ENCODE results near the gene ANO6. TPM values are rescaled to one million over a fixed set of nuclear protein-coding genes. Genes with fewer than 3 reads are reported as not detected.

ANO6 gene
- total RNA-seq, 5 donors from 2014 or later (not counting 1 experiment from before 2014, with no cell fraction given): 17.9 to 22.5 (median 20.3) TPM

GRCh38 chr12:45356822-45357538 lies 141.1 kb downstream of the ANO6 start:
- H3K9me3 ChIP-seq: peaks cover 2% of the 10 kb centered on the region
- no peak overlapping the region for H3K27ac ChIP-seq (ENCODE audit: low read length)
- no peak for DNase-seq
- Mint-ChIP-seq H3K9me3 (peaks cover 3 to 17% (median 6%) of the 10 kb centered on the region in 3 donors), H3K27ac (no peak overlapping the region), H3K4me1 (peaks cover 9 to 14% (median 11%) of the 10 kb centered on the region in 3 donors), H3K36me3 (peaks cover 76% of the 10 kb centered on the region), H3K27me3 (no peaks in the 10 kb centered on the region), H3K4me3 (no peak overlapping the region)
- ChIA-PET CTCF (no interaction called here), POLR2A (no interaction called here)
- H3K4me1 ChIP-seq (ENCODE audit: control insufficient read depth in 1 of 2, extremely low read depth in 1 of 2, insufficient read depth in 2 of 2, low read length in 2 of 2): no peaks in the 10 kb centered on the region
- H3K4me3 ChIP-seq (ENCODE audit: control insufficient read depth in 1 of 2, extremely low read depth in 1 of 2, low read length in 1 of 2): no peak overlapping the region
- ATAC-seq (replicated peaks in 1 of 4): no peak
- H3K36me3 ChIP-seq (ENCODE audit: control insufficient read depth in 2 of 2, extremely low read depth in 1 of 2, insufficient read depth in 1 of 2, low read length in 1 of 2): peaks cover 0 to 21% of the 10 kb centered on the region in 2 donors
- no CpG with 5 or more reads among the region's 4 CpGs for WGBS (ENCODE audit: insufficient coverage)
- H3K27me3 ChIP-seq (replicated peaks in 1 of 2; ENCODE audit: control insufficient read depth in 2 of 2, extremely low read depth in 1 of 2, insufficient read depth in 2 of 2, low read length in 1 of 2): no peaks in the 10 kb centered on the region

GRCh38 chr12:45357539-45358417 lies 141.9 kb downstream of the ANO6 start:
- ChIA-PET POLR2A (no interaction called here), CTCF (interaction anchor here in 1 of 2 donors (0.7 kb wide), 1 partner anchor 1647 kb away, joined by 3 read pairs; no protein-coding TSS in a partner anchor)
- no peak overlapping the region for H3K27ac Mint-ChIP-seq
- H3K9me3 Mint-ChIP-seq: peaks cover 3 to 24% (median 10%) of the 10 kb centered on the region in 3 donors
- Histone ChIP-seq H3K36me3 (ENCODE audit: control insufficient read depth in 2 of 2, extremely low read depth in 1 of 2, insufficient read depth in 1 of 2, low read length in 1 of 2) (peaks cover 0 to 21% of the 10 kb centered on the region in 2 donors), H3K27ac (ENCODE audit: low read length) (no peak overlapping the region), H3K4me3 (ENCODE audit: control insufficient read depth in 1 of 2, extremely low read depth in 1 of 2, low read length in 1 of 2) (no peak overlapping the region), H3K9me3 (peaks cover 5% of the 10 kb centered on the region), H3K27me3 (replicated peaks in 1 of 2; ENCODE audit: control insufficient read depth in 2 of 2, extremely low read depth in 1 of 2, insufficient read depth in 2 of 2, low read length in 1 of 2) (no peaks in the 10 kb centered on the region), H3K4me1 (ENCODE audit: control insufficient read depth in 1 of 2, extremely low read depth in 1 of 2, insufficient read depth in 2 of 2, low read length in 2 of 2) (no peaks in the 10 kb centered on the region)
- 100% methylated on average over 3 of the region's 4 CpGs for WGBS (ENCODE audit: insufficient coverage)
- peaks cover 9 to 13% (median 11%) of the 10 kb centered on the region in 3 donors for H3K4me1 Mint-ChIP-seq
- H3K36me3 Mint-ChIP-seq: peaks cover 79% of the 10 kb centered on the region
- no peak for DNase-seq
- H3K4me3 Mint-ChIP-seq: no peak overlapping the region
- ATAC-seq (replicated peaks in 1 of 4): no peak
- H3K27me3 Mint-ChIP-seq: no peaks in the 10 kb centered on the region

DNA sequence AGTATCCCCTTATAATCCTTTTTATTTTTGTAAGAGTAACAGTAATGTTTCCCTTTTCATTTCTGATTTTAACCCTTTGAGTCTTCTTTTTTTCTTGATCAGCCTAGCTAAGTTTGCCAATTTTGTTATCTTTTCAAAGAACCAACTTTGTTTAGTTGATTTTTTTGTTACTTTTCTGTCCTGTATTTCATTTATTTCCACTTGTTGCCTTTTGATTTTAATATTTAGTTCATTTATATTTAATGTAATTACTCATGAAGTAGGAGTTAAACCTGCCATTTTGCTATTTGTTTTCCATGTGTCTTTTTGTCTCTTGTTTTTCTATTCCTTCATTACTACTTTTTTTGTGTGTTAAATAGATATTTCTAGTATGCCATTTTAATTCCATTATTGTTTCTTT lies 146.4 kb downstream of the ANO6 start:
- Histone ChIP-seq H3K36me3 (ENCODE audit: control insufficient read depth in 2 of 2, extremely low read depth in 1 of 2, insufficient read depth in 1 of 2, low read length in 1 of 2) (peaks cover 0 to 12% of the 10 kb centered on the region in 2 donors), H3K4me3 (ENCODE audit: control insufficient read depth in 1 of 2, extremely low read depth in 1 of 2, low read length in 1 of 2) (no peak overlapping the region), H3K27me3 (replicated peaks in 1 of 2; ENCODE audit: control insufficient read depth in 2 of 2, extremely low read depth in 1 of 2, insufficient read depth in 2 of 2, low read length in 1 of 2) (no peaks in the 10 kb centered on the region), H3K9me3 (peaks cover 12% of the 10 kb centered on the region), H3K27ac (ENCODE audit: low read length) (no peak overlapping the region), H3K4me1 (ENCODE audit: control insufficient read depth in 1 of 2, extremely low read depth in 1 of 2, insufficient read depth in 2 of 2, low read length in 2 of 2) (no peaks in the 10 kb centered on the region)
- no peak for ATAC-seq (replicated peaks in 1 of 4)
- no peaks in the 10 kb centered on the region for H3K4me1 Mint-ChIP-seq
- H3K4me3 Mint-ChIP-seq: no peak overlapping the region
- ChIA-PET CTCF (no interaction called here), POLR2A (no interaction called here)
- no peak overlapping the region for H3K27ac Mint-ChIP-seq
- H3K36me3 Mint-ChIP-seq: peaks cover 78% of the 10 kb centered on the region
- DNase-seq: no peak
- no peaks in the 10 kb centered on the region for H3K27me3 Mint-ChIP-seq
- H3K9me3 Mint-ChIP-seq: peaks cover 8 to 42% (median 21%) of the 10 kb centered on the region in 3 donors

DNA sequence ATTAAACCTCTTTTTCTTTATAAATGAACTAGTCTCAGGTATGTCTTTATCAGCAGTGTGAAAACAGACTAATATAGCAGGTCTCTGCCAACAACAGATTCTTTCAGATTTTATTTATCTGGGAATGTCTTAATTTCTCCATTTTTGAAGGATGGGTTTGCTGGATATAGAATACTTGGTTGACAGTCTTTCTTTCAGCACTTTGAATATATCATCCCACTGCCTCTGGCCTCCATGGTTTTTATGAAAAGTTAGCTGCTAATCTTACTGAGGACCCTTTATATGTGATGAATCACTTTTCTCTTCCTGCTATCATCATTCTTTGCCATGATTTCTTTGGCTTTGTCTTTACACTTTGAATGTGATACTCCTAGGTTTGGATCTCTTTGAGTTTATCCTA lies 148.0 kb downstream of the ANO6 start:
- ChIA-PET CTCF (no interaction called here), POLR2A (no interaction called here)
- H3K27ac ChIP-seq (ENCODE audit: low read length): no peak overlapping the region
- H3K27me3 Mint-ChIP-seq: no peaks in the 10 kb centered on the region
- DNase-seq (no peak), ATAC-seq (replicated peaks in 1 of 4) (no peak)
- H3K4me3 ChIP-seq (ENCODE audit: control insufficient read depth in 1 of 2, extremely low read depth in 1 of 2, low read length in 1 of 2): no peak overlapping the region
- H3K9me3 ChIP-seq: peaks cover 12% of the 10 kb centered on the region
- no peak overlapping the region for H3K27ac Mint-ChIP-seq
- peaks cover 8 to 42% (median 21%) of the 10 kb centered on the region in 3 donors for H3K9me3 Mint-ChIP-seq
- H3K27me3 ChIP-seq (replicated peaks in 1 of 2; ENCODE audit: control insufficient read depth in 2 of 2, extremely low read depth in 1 of 2, insufficient read depth in 2 of 2, low read length in 1 of 2): no peaks in the 10 kb centered on the region
- H3K4me1 Mint-ChIP-seq: no peaks in the 10 kb centered on the region
- peaks cover 0 to 14% of the 10 kb centered on the region in 2 donors for H3K36me3 ChIP-seq (ENCODE audit: control insufficient read depth in 2 of 2, extremely low read depth in 1 of 2, insufficient read depth in 1 of 2, low read length in 1 of 2)
- H3K36me3 Mint-ChIP-seq: peaks cover 83% of the 10 kb centered on the region
- no peaks in the 10 kb centered on the region for H3K4me1 ChIP-seq (ENCODE audit: control insufficient read depth in 1 of 2, extremely low read depth in 1 of 2, insufficient read depth in 2 of 2, low read length in 2 of 2)
- H3K4me3 Mint-ChIP-seq: no peak overlapping the region

- ATAC-seq (replicated peaks in 1 of 4) (no peak), DNase-seq (no peak)
- Histone ChIP-seq H3K27me3 (replicated peaks in 1 of 2; ENCODE audit: control insufficient read depth in 2 of 2, extremely low read depth in 1 of 2, insufficient read depth in 2 of 2, low read length in 1 of 2) (no peaks in the 10 kb centered on the region), H3K9me3 (peaks cover 4% of the 10 kb centered on the region), H3K27ac (ENCODE audit: low read length) (no peak overlapping the region), H3K36me3 (ENCODE audit: control insufficient read depth in 2 of 2, extremely low read depth in 1 of 2, insufficient read depth in 1 of 2, low read length in 1 of 2) (peaks cover 5 to 25% of the 10 kb centered on the region in 2 donors), H3K4me1 (ENCODE audit: control insufficient read depth in 1 of 2, extremely low read depth in 1 of 2, insufficient read depth in 2 of 2, low read length in 2 of 2) (no peaks in the 10 kb centered on the region), H3K4me3 (ENCODE audit: control insufficient read depth in 1 of 2, extremely low read depth in 1 of 2, low read length in 1 of 2) (no peak overlapping the region)
- Mint-ChIP-seq H3K4me3 (no peak overlapping the region), H3K36me3 (peaks cover 53% of the 10 kb centered on the region), H3K27me3 (no peaks in the 10 kb centered on the region), H3K9me3 (peaks cover 5 to 12% (median 7%) of the 10 kb centered on the region in 3 donors), H3K27ac (no peak overlapping the region), H3K4me1 (no peaks in the 10 kb centered on the region)
- WGBS (ENCODE audit: insufficient coverage): 100% methylated on average over 1 of the region's 3 CpGs
- CTCF ChIA-PET: interaction anchor here in 1 of 2 donors (0.6 kb wide), 1 partner anchor 694 kb away, joined by 3 read pairs; no protein-coding TSS in a partner anchor
- POLR2A ChIA-PET: no interaction called here
Measured at GRCh38 chr12:45368841-45369489, 153.1 kb downstream of the ANO6 start.

GRCh38 chr12:45377815-45378214 lies 161.9 kb downstream of the ANO6 start:
- H3K27ac Mint-ChIP-seq: no peak overlapping the region
- WGBS (ENCODE audit: insufficient coverage): no CpG with 5 or more reads among the region's 1 CpG
- no peaks in the 10 kb centered on the region for H3K9me3 Mint-ChIP-seq
- Histone ChIP-seq H3K27me3 (replicated peaks in 1 of 2; ENCODE audit: control insufficient read depth in 2 of 2, extremely low read depth in 1 of 2, insufficient read depth in 2 of 2, low read length in 1 of 2) (no peaks in the 10 kb centered on the region), H3K4me1 (ENCODE audit: control insufficient read depth in 1 of 2, extremely low read depth in 1 of 2, insufficient read depth in 2 of 2, low read length in 2 of 2) (no peaks in the 10 kb centered on the region), H3K9me3 (no peaks in the 10 kb centered on the region), H3K4me3 (ENCODE audit: control insufficient read depth in 1 of 2, extremely low read depth in 1 of 2, low read length in 1 of 2) (no peak overlapping the region), H3K27ac (ENCODE audit: low read length) (no peak overlapping the region), H3K36me3 (ENCODE audit: control insufficient read depth in 2 of 2, extremely low read depth in 1 of 2, insufficient read depth in 1 of 2, low read length in 1 of 2) (peaks cover 0 to 17% of the 10 kb centered on the region in 2 donors)
- H3K27me3 Mint-ChIP-seq: no peaks in the 10 kb centered on the region
- ATAC-seq (replicated peaks in 1 of 4) (no peak), DNase-seq (no peak)
- CTCF ChIA-PET: no interaction called here
- no peaks in the 10 kb centered on the region for H3K4me1 Mint-ChIP-seq
- H3K36me3 Mint-ChIP-seq: peaks cover 49% of the 10 kb centered on the region
- H3K4me3 Mint-ChIP-seq: no peak overlapping the region
- POLR2A ChIA-PET: no interaction called here
